OCI-LY1 (cell line): ENCODE data around the gene TMEM92.

Experiments used
- CTCF ChIP-seq: fragments of 200-600 bp; sonication (generic), shearing (Covaris generic); IDR thresholded peaks from 2 replicates; pipeline ENCODE4 v1.5.1; 2017; ENCODE audit warnings: mild to moderate bottlenecking, antibody characterized with exemption, low read length, moderate library complexity, mixed read lengths
- EZH2 ChIP-seq: fragments of 200-600 bp; sonication (generic), shearing (Covaris generic); IDR thresholded peaks from 2 replicates; pipeline ENCODE4 v1.8.0; 2017; ENCODE audit warnings: borderline replicate concordance, mixed run types, mild to moderate bottlenecking, antibody characterized with exemption, low read length, moderate library complexity, mixed read lengths

- TF ChIP-seq CTCF, result no peak
- TF ChIP-seq EZH2, result no peak
Observed at GRCh38 chr17:50292465-50292864, 18.2 kb downstream of the TMEM92 start.
